ENCODE measurements around the gene ST6GALNAC2.

Gene ST6GALNAC2

DNA sequence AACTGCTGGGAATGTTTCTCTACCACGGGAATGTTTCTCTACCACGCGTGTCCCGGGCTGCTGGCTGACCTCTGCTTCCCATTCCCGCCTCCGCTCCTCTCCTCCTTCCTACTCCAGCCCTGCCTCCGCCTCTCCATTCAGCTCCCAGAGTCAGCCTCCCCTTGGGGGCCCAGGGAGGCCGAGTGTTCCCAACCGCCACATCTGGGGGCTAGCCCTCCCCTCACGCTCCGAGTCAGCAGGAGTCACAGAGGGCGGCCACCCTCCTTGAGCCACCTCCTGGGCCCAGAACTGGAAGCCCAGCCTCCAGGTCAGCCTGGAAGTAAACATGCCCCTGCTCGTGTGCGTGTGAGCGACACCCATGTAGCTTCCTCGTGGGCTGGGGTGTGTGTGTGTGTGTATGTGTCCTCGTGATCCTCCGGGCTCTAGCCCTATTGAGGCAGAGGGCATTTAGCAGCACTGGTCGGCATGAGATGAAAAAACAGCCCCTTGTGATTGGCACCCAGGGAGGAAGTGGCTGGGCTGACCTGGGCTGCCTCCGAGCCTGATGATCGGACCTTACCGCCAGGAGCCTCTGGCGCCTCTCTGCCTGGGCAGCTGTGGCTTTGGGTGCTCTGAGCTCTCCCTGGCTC, 55.5 kb downstream of the ST6GALNAC2 start:
- peak overlapping the region; percentile 1 for H3K4me2 ChIP-seq (ENCODE audit: low read length)
- peak overlapping the region; percentile 59 for H2AK5ac ChIP-seq (ENCODE audit: low read length)
- peak overlapping the region; percentile 56 for H4K8ac ChIP-seq (ENCODE audit: low read depth, low read length)
- peaks cover 39 to 47% of the 10 kb centered on the region in 2 experiments for H3K4me1 ChIP-seq (ENCODE audit: control insufficient read depth in 1 of 2, insufficient read depth in 2 of 2, low read length in 2 of 2)
- DNase-seq, result no peak
- peak overlapping the region; percentile 55 for H2BK120ac ChIP-seq (ENCODE audit: insufficient read depth, low read length, poor library complexity)
- peak overlapping the region; percentile 42 for H2BK5ac ChIP-seq (ENCODE audit: low read depth, low read length, poor library complexity)
- peak overlapping the region; percentile 13 for H3K4ac ChIP-seq (ENCODE audit: low read depth, low read length)
- peaks cover 2% of the 10 kb centered on the region for H3K79me2 ChIP-seq (ENCODE audit: control insufficient read depth, insufficient read depth, low read length, poor library complexity)
- H3K23ac ChIP-seq (ENCODE audit: low read length), result no peak overlapping the region
- H4K12ac ChIP-seq (ENCODE audit: low read depth, low read length), result peak overlapping the region; percentile 44
- H3K36me3 ChIP-seq (ENCODE audit: control insufficient read depth in 1 of 2, insufficient read depth in 2 of 2, low read length in 2 of 2), result no peaks in the 10 kb centered on the region
- WGBS (ENCODE audit: extremely low coverage, insufficient coverage, insufficient read length), result no CpG with 5 or more reads among the region's 23 CpGs
- H3K9ac ChIP-seq (ENCODE audit: low read length), result no peak overlapping the region
- H3K18ac ChIP-seq (ENCODE audit: low read length), result peak overlapping the region; percentile 36
- H3K27ac ChIP-seq (ENCODE audit: low read depth, low read length), result peak overlapping the region; percentile 24
- no peak overlapping the region for H3K4me3 ChIP-seq (ENCODE audit: low read depth, low read length)
- no peaks in the 10 kb centered on the region for H3K27me3 ChIP-seq (ENCODE audit: insufficient read depth, low read length)
- peak overlapping the region; percentile 14 for H2AFZ ChIP-seq (ENCODE audit: insufficient read depth, low read length, poor library complexity)
- H3K79me1 ChIP-seq (ENCODE audit: low read length), result peaks cover 23% of the 10 kb centered on the region
- peak overlapping the region; percentile 85 for H2BK12ac ChIP-seq (ENCODE audit: low read length)
- no peaks in the 10 kb centered on the region for H3K9me3 ChIP-seq (ENCODE audit: insufficient read depth, low read depth, low read length)
- H4K91ac ChIP-seq (ENCODE audit: low read depth, low read length), result peak overlapping the region; percentile 84
- H3K14ac ChIP-seq (ENCODE audit: low read length), result peak overlapping the region; percentile 56

DNA sequence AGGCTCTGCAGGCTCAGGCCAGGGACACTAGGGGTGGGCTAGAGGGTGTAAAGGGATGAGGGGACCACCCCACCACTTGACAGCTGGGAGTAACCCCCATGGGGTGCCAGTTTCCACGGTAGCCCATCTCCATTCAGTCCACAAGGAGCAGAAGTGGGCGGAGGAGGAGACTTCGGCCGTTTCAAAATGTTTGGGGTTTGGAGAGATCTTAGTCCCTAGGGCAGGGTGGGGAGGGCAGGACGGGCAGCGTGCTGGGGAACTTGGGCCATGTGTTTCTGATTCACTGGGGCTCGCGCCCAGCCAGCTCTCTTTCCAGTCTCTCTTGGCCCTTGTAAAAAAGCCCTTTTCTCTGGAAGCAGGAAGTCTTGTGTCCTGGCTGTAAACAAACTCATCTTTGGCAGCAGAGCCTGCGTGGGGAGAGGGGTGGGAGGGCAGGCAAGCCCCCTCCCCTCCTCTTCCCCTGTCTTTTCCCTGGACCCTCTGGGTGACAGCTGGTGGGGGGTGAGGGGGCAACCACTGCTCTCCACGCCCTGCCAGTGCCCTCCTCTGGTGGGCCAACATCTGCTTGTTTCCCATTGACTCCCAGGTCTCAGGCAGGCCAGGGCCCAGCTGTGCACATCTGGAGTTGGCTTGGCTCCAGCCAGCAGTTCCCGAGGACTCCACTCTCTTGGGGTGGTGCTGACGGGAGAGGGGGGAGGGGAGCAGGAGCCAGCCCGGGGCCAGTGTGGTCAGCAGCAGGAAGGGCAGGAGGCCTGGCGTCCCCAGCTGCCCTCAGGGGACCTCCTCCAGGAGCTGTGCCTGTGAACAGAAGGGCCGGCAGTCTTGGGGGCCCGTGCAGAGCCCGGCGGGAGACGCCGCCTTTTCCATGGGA, 56.2 kb downstream of the ST6GALNAC2 start:
- H3K27ac ChIP-seq (ENCODE audit: low read depth, low read length), result peak overlapping the region; percentile 24
- peak overlapping the region; percentile 23 for H3K4me2 ChIP-seq (ENCODE audit: low read length)
- peaks cover 23% of the 10 kb centered on the region for H3K79me1 ChIP-seq (ENCODE audit: low read length)
- peak overlapping the region; percentile 36 for H2AK5ac ChIP-seq (ENCODE audit: low read length)
- peak overlapping the region; percentile 56 for H3K14ac ChIP-seq (ENCODE audit: low read length)
- peak overlapping the region; percentile 66 for H3K18ac ChIP-seq (ENCODE audit: low read length)
- H2AFZ ChIP-seq (ENCODE audit: insufficient read depth, low read length, poor library complexity), result peak overlapping the region; percentile 30
- no peaks in the 10 kb centered on the region for H3K36me3 ChIP-seq (ENCODE audit: control insufficient read depth in 1 of 2, insufficient read depth in 2 of 2, low read length in 2 of 2)
- H2BK5ac ChIP-seq (ENCODE audit: low read depth, low read length, poor library complexity), result peak overlapping the region; percentile 42
- H3K4me3 ChIP-seq (ENCODE audit: low read depth, low read length), result no peak overlapping the region
- no peaks in the 10 kb centered on the region for H3K9me3 ChIP-seq (ENCODE audit: insufficient read depth, low read depth, low read length)
- no peak overlapping the region for H3K23ac ChIP-seq (ENCODE audit: low read length)
- peak overlapping the region; percentile 62 for H2BK12ac ChIP-seq (ENCODE audit: low read length)
- H3K4ac ChIP-seq (ENCODE audit: low read depth, low read length), result peak overlapping the region; percentile 32
- peak overlapping the region; percentile 56 for H4K8ac ChIP-seq (ENCODE audit: low read depth, low read length)
- peak overlapping the region; percentile 74 for H2BK120ac ChIP-seq (ENCODE audit: insufficient read depth, low read length, poor library complexity)
- H4K12ac ChIP-seq (ENCODE audit: low read depth, low read length), result peak overlapping the region; percentile 26
- no peak for DNase-seq
- H3K27me3 ChIP-seq (ENCODE audit: insufficient read depth, low read length), result no peaks in the 10 kb centered on the region
- no CpG with 5 or more reads among the region's 20 CpGs for WGBS (ENCODE audit: extremely low coverage, insufficient coverage, insufficient read length)
- peaks cover 44 to 46% of the 10 kb centered on the region in 2 experiments for H3K4me1 ChIP-seq (ENCODE audit: control insufficient read depth in 1 of 2, insufficient read depth in 2 of 2, low read length in 2 of 2)
- H3K79me2 ChIP-seq (ENCODE audit: control insufficient read depth, insufficient read depth, low read length, poor library complexity), result peaks cover 2% of the 10 kb centered on the region
- H4K91ac ChIP-seq (ENCODE audit: low read depth, low read length), result peak overlapping the region; percentile 84
- H3K9ac ChIP-seq (ENCODE audit: low read length), result no peak overlapping the region

DNA sequence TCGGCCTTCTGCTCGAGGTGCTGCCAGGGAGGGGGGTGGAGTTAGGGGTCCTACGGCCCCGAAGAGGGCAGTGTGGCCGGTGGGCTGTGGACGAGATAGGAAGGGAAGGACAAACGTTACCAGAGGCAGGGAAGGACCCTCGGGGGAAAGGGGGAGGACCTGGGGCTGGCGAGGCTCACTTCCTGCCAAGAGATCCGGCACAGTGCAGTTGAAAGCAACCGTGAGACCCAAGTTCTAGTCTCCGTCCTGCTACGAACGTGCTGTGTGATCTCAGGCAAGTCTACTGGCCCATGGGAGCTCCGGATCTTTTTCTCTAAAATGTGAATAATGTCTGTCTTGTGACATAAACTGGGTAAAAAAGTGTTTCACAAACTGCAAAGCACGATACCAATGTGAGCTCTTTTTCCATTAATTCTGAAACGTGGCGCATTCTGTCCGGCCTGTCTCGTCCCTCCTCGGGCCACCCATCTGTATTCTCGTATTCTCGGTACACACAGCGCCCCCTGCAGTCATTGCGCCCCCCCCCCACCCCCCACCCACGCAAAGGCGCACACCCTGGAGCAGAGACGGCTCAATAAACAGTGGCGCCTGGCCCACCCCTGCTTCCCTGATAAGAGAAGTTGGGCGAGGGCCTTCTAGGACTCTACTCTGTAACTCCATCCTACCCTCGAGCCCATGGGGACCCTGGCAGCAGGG, 57.0 kb downstream of the ST6GALNAC2 start:
- no peak overlapping the region for H3K27ac ChIP-seq (ENCODE audit: low read depth, low read length)
- peak overlapping the region; percentile 55 for H2BK12ac ChIP-seq (ENCODE audit: low read length)
- no peaks in the 10 kb centered on the region for H3K36me3 ChIP-seq (ENCODE audit: control insufficient read depth in 1 of 2, insufficient read depth in 2 of 2, low read length in 2 of 2)
- no peak overlapping the region for H2AFZ ChIP-seq (ENCODE audit: insufficient read depth, low read length, poor library complexity)
- H4K8ac ChIP-seq (ENCODE audit: low read depth, low read length), result no peak overlapping the region
- peak overlapping the region; percentile 25 for H3K18ac ChIP-seq (ENCODE audit: low read length)
- no peak for DNase-seq
- H3K4me2 ChIP-seq (ENCODE audit: low read length), result no peak overlapping the region
- H3K4me1 ChIP-seq (ENCODE audit: control insufficient read depth in 1 of 2, insufficient read depth in 2 of 2, low read length in 2 of 2), result peaks cover 44 to 46% of the 10 kb centered on the region in 2 experiments
- H4K91ac ChIP-seq (ENCODE audit: low read depth, low read length), result peak overlapping the region; percentile 16
- H3K4ac ChIP-seq (ENCODE audit: low read depth, low read length), result no peak overlapping the region
- H2BK5ac ChIP-seq (ENCODE audit: low read depth, low read length, poor library complexity), result no peak overlapping the region
- no CpG with 5 or more reads among the region's 31 CpGs for WGBS (ENCODE audit: extremely low coverage, insufficient coverage, insufficient read length)
- H2BK120ac ChIP-seq (ENCODE audit: insufficient read depth, low read length, poor library complexity), result peak overlapping the region; percentile 36
- no peak overlapping the region for H3K4me3 ChIP-seq (ENCODE audit: low read depth, low read length)
- H3K14ac ChIP-seq (ENCODE audit: low read length), result no peak overlapping the region
- no peaks in the 10 kb centered on the region for H3K27me3 ChIP-seq (ENCODE audit: insufficient read depth, low read length)
- no peaks in the 10 kb centered on the region for H3K9me3 ChIP-seq (ENCODE audit: insufficient read depth, low read depth, low read length)
- H3K79me1 ChIP-seq (ENCODE audit: low read length), result peaks cover 23% of the 10 kb centered on the region
- H3K79me2 ChIP-seq (ENCODE audit: control insufficient read depth, insufficient read depth, low read length, poor library complexity), result peaks cover 2% of the 10 kb centered on the region
- H3K9ac ChIP-seq (ENCODE audit: low read length), result no peak overlapping the region
- no peak overlapping the region for H4K12ac ChIP-seq (ENCODE audit: low read depth, low read length)
- no peak overlapping the region for H3K23ac ChIP-seq (ENCODE audit: low read length)
- peak overlapping the region; percentile 23 for H2AK5ac ChIP-seq (ENCODE audit: low read length)

DNA sequence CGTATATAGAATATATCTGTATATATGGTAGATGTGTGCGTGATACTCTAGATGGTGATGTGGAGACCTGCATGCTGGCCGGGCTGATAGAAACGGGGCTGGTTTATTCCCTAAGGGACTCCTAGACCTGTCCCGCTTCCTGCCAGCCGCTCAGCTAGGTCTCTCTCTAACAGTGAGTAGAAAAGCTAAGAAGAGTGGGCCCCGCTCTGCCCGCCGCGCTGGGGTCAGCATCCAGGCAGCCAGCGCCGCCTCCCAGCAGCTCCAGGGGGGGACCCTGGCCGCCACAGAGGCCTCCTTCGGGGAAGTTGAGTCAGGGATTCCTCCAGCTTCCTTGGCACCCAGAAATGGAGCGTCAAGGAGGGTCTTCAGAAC, 57.5 kb downstream of the ST6GALNAC2 start:
- WGBS (ENCODE audit: extremely low coverage, insufficient coverage, insufficient read length), result no CpG with 5 or more reads among the region's 15 CpGs
- Histone ChIP-seq H3K4me2 (ENCODE audit: low read length) (no peak overlapping the region), H3K4me3 (ENCODE audit: low read depth, low read length) (no peak overlapping the region), H3K79me2 (ENCODE audit: control insufficient read depth, insufficient read depth, low read length, poor library complexity) (peaks cover 2% of the 10 kb centered on the region), H3K18ac (ENCODE audit: low read length) (no peak overlapping the region), H2AFZ (ENCODE audit: insufficient read depth, low read length, poor library complexity) (no peak overlapping the region), H3K14ac (ENCODE audit: low read length) (no peak overlapping the region), H4K91ac (ENCODE audit: low read depth, low read length) (peak overlapping the region; percentile 16), H4K12ac (ENCODE audit: low read depth, low read length) (no peak overlapping the region), H3K36me3 (ENCODE audit: control insufficient read depth in 1 of 2, insufficient read depth in 2 of 2, low read length in 2 of 2) (no peaks in the 10 kb centered on the region), H3K4me1 (ENCODE audit: control insufficient read depth in 1 of 2, insufficient read depth in 2 of 2, low read length in 2 of 2) (peaks cover 44 to 49% of the 10 kb centered on the region in 2 experiments), H3K79me1 (ENCODE audit: low read length) (peaks cover 23% of the 10 kb centered on the region), H2BK5ac (ENCODE audit: low read depth, low read length, poor library complexity) (no peak overlapping the region), H2AK5ac (ENCODE audit: low read length) (no peak overlapping the region), H4K8ac (ENCODE audit: low read depth, low read length) (no peak overlapping the region), H3K4ac (ENCODE audit: low read depth, low read length) (no peak overlapping the region), H3K23ac (ENCODE audit: low read length) (no peak overlapping the region), H3K27ac (ENCODE audit: low read depth, low read length) (no peak overlapping the region), H2BK120ac (ENCODE audit: insufficient read depth, low read length, poor library complexity) (peak overlapping the region; percentile 36), H3K27me3 (ENCODE audit: insufficient read depth, low read length) (no peaks in the 10 kb centered on the region), H3K9me3 (ENCODE audit: insufficient read depth, low read depth, low read length) (no peaks in the 10 kb centered on the region), H3K9ac (ENCODE audit: low read length) (no peak overlapping the region), H2BK12ac (ENCODE audit: low read length) (no peak overlapping the region)
- no peak for DNase-seq
